GM12864 (cell line): ENCODE data around the gene SNPH.

Experiments used
- DNase-seq: peaks from one replicate; pipeline ENCODE4 v3.0.0-alpha.2; 2011; ENCODE audit warnings: low read depth
- H3K4me3 ChIP-seq: 2 replicates; pipeline ENCODE4 v1.5.1; 2011; ENCODE audit warnings: mild to moderate bottlenecking, low read depth, low read length, control low read depth
- CTCF ChIP-seq: IDR thresholded peaks from 2 replicates; pipeline ENCODE4 v1.5.1; 2011; ENCODE audit warnings: low read depth, mild to moderate bottlenecking, moderate library complexity, low read length, control low read depth, inconsistent platforms; ENCODE audit errors: missing control alignments

SNPH gene

GRCh38 chr20:1330075-1330830, 64.2 kb downstream of the SNPH start:
- TF ChIP-seq CTCF = no peak
- DNase-seq = no peak
- no peak overlapping the region for H3K4me3 ChIP-seq

GRCh38 chr20:1331101-1331500, 65.0 kb downstream of the SNPH start:
- no peak for TF ChIP-seq CTCF
- DNase-seq = no peak
- H3K4me3 ChIP-seq = no peak overlapping the region

GRCh38 chr20:1331801-1332453, 65.8 kb downstream of the SNPH start:
- no peak overlapping the region for H3K4me3 ChIP-seq
- no peak for TF ChIP-seq CTCF
- DNase-seq = no peak

GRCh38 chr20:1332749-1333300, 66.7 kb downstream of the SNPH start:
- H3K4me3 ChIP-seq = no peak overlapping the region
- no peak for DNase-seq
- no peak for TF ChIP-seq CTCF

GRCh38 chr20:1333462-1334369, 67.6 kb downstream of the SNPH start:
- TF ChIP-seq CTCF = no peak
- H3K4me3 ChIP-seq = no peak overlapping the region
- DNase-seq = no peak

- DNase-seq = no peak
- H3K4me3 ChIP-seq = no peak overlapping the region
- TF ChIP-seq CTCF = no peak
Measured at GRCh38 chr20:1334370-1334731, 68.3 kb downstream of the SNPH start.
